Islet of Langerhans (tissue), 1 donor: ENCODE results near the gene CCNQ.

Source experiments
- FAIRE-seq: peaks from one replicate; lab custom pipeline; 2011; peaks lifted over from hg19 to GRCh38; lab: Jason Lieb, UNC

The CCNQ gene

GRCh38 chrX:153637121-153638040 is 38.4 kb upstream of the CCNQ start:
- FAIRE-seq = no peak

- no peak for FAIRE-seq
Observed at GRCh38 chrX:153636716-153637115, 37.8 kb upstream of the CCNQ start.

DNA sequence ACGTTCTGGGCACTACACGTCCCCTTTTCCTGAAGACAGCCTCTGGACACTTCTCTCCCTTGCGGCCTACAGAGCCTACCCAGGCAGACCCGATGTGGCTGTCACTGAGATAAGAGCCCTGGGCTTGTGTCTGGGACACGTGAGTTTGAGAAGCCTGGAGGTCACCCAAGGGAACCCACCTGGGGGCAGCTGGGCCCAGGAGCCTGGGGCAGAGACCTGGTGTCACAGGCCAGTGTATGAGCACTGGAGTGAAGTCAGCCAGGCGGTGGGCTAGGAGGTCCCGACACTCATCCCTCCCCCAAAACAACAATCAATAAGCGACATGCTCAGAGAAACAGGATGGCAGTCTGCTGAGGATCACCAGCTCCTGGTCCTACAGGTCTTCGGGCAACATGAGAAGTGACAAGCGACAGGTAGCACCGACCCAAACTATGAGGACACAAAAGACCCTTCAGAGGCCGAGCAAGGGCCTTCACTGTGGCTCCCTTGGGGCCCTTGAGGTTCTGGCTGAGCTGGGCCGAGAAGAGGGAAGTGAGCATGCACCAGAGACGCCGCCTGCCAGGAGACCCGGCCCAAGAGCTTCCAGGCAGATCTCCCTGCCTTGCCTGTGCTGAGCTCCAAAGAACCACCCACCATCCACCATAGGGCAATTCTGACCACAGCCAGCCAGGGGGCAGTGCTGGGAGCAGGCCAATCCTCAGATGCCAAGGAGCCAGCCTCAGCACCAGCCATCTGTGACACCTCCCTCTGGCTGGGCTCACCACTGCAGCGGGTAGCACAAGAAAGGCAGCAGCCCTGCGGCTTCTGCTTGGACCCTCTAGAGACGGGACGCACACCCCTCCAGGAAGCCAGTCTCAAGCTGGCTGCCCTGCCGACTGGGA is 37.1 kb upstream of the CCNQ start:
- FAIRE-seq = no peak

- FAIRE-seq = no peak
Observed at GRCh38 chrX:153635388-153635787, 36.4 kb upstream of the CCNQ start.

GRCh38 chrX:153634832-153635231 is 35.9 kb upstream of the CCNQ start:
- no peak for FAIRE-seq

DNA sequence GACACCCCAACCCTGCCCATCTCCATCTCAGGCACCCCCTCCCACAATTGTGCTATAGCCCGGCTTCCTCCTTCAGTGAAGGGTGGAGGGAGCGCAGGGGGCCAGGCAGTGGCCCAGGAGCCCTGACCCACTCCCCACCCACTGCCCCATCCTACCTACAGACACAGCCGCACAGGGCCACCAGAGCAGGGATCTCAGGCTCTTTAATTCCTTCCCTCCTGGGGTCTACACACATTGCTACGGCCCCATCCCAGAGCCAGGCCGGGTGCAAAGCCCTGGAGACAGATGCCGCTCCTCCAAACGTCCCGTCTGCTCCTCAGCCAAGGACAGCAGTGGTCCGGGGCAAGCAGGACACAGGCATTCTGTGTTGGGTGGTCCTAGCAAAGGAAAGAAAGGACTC is 35.3 kb upstream of the CCNQ start:
- no peak for FAIRE-seq

DNA sequence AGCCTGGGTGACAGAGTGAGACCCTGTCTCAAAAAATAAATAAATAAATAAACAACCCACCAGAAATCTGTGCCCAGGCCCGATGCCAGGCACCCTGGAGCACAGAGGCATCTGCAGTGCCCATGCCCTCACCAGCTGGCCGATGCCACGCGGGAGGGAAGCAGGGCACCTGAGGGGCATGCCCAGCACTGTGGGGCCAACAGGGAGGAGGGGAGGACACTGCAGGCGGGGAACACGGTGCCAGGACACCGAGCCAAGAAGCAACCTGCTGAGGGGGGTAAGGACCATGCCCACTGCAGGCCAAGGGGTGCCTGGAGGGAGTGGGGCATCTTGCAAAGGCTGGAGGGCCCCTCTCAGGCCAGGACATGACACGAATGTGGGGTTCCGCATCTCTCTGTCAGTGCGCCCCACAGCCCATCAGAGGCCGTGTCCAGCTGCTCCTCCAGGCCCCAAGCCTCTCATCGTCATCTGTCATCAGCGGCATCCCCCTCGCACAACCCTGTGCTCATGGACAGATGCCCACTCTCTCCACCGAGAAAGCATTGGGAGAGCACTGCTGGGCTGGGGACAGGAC is 34.8 kb upstream of the CCNQ start:
- FAIRE-seq = no peak

- FAIRE-seq = no peak
Observed at GRCh38 chrX:153633048-153633447, 34.1 kb upstream of the CCNQ start.

- no peak for FAIRE-seq
Observed at GRCh38 chrX:153632595-153632946, 33.6 kb upstream of the CCNQ start.

DNA sequence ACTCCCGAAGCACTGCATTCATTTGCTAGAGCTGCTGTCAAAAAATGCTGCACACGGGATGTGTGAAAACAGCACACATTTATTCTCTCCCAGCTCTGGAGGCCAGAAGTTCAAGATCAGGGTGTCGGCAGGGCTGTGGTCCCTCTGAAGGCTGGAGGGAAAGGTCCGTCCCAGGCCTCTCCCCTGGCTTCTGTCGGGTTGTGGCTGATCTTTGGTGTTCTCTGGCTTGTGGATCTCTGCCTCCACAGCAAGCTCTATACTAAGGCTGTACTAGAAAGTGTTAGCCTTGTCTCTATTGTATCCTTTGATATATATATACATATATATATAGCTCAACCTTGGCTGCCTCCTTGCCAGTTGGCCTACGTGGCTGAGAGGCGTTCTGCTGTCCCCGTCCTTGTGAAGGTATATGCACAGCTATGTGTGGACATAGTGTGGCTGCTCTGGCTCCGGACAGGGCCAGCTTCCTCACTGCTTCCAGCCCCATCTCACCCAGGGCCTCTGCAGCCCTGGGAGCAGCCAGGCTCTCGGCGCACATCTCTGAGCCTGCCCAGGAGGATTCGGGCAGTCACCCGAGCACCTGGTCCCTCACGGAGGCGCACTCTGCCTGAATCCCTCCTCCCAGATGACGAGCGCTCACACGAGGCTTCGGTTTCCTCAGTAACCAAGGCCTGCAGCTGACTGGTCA is 33.1 kb upstream of the CCNQ start:
- FAIRE-seq = no peak

GRCh38 chrX:153631346-153631745 is 32.4 kb upstream of the CCNQ start:
- no peak for FAIRE-seq

DNA sequence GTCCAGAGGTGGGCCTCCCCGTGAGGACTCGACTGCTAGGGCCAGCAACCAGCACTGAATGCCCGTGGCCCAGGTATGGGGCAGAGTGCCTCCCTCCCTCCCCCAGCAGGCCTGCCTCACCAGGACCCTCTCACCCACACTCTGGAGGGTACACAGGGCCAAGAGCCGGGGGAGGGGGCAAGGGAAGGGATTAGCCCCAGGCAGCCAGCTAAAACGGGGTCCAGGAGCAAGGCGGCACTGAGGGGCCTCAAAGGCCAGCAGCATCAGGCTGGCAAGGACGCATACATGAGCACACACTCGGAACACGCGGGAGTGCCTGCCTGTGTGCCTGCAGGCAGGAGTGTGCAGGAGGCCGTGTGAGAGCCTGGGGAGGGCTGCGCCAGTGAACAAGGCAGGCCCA is 29.7 kb upstream of the CCNQ start:
- no peak for FAIRE-seq

- FAIRE-seq = no peak
Observed at GRCh38 chrX:153628129-153628528, 29.2 kb upstream of the CCNQ start.

- FAIRE-seq = no peak
Observed at GRCh38 chrX:153627675-153628111, 28.8 kb upstream of the CCNQ start.

GRCh38 chrX:153626863-153627674 is 28.1 kb upstream of the CCNQ start:
- no peak for FAIRE-seq

DNA sequence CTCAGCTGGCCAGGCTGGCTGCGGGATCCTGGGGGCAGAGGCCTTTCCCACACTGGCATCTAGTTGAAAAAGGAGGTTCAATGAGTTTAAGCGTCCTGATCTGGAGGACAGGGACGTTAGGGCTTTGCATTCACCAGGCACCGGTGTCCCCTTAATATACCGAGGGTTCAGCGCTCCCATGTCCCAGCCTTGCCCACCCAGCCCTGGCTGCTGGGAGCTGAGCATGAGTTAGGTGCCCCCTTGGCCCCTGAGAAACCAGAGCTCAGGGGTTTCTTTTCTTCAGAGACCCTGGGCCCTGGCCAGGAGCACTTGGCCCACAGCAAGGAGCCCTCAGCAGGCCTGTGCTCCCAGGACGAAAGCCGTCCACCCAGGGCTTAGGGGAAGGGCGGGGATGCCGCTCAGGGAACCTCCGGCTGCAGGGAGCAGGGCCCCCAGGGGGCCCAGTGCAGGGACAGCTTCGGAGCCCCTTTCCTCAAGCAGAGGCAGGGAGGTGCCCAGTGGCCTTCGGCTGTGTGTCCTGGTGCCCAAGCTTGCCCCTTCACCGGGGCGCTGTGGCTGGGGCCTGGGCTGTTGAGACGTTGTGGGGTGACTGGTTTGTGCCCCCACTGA is 27.2 kb upstream of the CCNQ start:
- no peak for FAIRE-seq

DNA sequence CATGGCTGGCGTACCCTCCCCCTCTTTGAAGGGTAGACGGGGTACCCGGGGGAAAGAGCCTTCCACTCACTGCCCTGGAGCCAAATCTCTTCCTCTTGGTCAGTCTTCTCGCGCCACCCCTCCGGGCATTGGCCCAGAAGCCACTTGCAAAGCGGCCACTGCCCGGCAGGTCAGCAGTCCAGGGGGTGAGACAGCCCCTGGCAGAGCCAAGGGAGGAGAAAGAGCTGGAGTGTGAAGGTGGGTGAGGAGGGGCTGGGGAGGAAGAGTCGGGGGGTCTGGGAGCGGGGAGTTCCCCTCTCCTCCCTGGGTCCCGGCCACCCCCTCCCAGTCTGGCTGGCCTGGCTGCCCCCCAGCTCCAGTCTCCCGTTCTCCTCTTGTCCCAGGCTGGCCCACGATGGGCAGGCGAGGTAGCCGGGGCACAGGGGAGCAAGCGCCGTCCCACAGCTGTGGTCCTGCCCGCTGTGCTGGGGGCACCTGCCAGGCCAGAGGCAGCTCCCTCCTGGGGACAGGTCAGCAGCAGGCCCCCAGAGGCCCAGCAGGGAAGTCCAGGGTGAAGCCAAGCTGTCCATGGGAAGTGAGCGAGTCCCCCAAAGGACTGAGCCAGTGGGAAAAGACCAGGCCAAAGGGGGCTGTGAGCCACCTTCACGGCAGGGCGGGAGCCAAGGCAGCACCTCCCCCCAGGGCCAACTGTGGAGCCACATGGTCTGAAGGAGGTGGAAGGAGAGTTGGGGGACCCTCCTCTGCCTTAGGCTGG is 26.5 kb upstream of the CCNQ start:
- no peak for FAIRE-seq

GRCh38 chrX:153624196-153625091 is 25.5 kb upstream of the CCNQ start:
- no peak for FAIRE-seq
